ENCODE results near the gene SLC1A3. TPM values are rescaled to one million over a fixed set of nuclear protein-coding genes. Genes with fewer than 3 reads are reported as not detected.

The SLC1A3 gene
- total RNA-seq, 2 experiments from 2014 or later, result 0.29 TPM; not detected in 1

DNA sequence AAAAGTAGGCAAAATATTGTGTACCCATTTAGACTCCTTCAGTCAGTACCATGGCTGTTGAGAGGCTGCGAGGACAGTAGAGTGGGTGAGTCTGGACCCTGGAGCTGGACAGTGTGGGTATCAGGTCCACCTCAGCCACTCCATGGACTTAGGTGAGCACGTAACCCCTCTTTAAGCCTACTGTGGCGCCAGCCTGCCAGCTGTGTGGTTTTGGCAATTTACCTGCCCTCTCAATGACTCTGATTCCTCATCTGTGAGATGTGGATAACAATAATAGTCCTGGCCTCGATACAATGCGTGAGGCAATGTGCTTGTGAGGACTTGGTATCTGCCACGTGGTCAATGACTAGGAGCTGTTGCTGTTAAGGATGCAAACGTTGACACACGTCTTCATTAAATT, 17.9 kb downstream of the SLC1A3 start:
- H3K36me3 Mint-ChIP-seq, result no peaks in the 10 kb centered on the region
- no peaks in the 10 kb centered on the region for H3K9me3 Mint-ChIP-seq
- CTCF ChIA-PET, result interaction anchor here (1.3 kb wide), 1 partner anchor 17 kb away, joined by 3 read pairs; no protein-coding TSS in a partner anchor
- intact Hi-C loops (cut with micrococcal nuclease), result no loop called here
- H3K4me3 Mint-ChIP-seq, result no peak overlapping the region
- H3K4me1 Mint-ChIP-seq (ENCODE audit: low read depth), result no peaks in the 10 kb centered on the region
- H3K27ac Mint-ChIP-seq, result no peak overlapping the region
- H3K27me3 Mint-ChIP-seq, result peaks cover 14% of the 10 kb centered on the region
- DNase-seq, result no peak
- POLR2A ChIA-PET, result no interaction called here

- ChIA-PET POLR2A (no interaction called here), CTCF (no interaction called here)
- Mint-ChIP-seq H3K36me3 (no peaks in the 10 kb centered on the region), H3K27ac (no peak overlapping the region), H3K9me3 (no peaks in the 10 kb centered on the region), H3K4me3 (no peak overlapping the region), H3K4me1 (ENCODE audit: low read depth) (no peaks in the 10 kb centered on the region), H3K27me3 (peaks cover 27% of the 10 kb centered on the region)
- DNase-seq, result no peak
- intact Hi-C loops (cut with micrococcal nuclease), result no loop called here
Measured at GRCh38 chr5:36628695-36629094, 22.3 kb downstream of the SLC1A3 start.

- Mint-ChIP-seq H3K9me3 (no peaks in the 10 kb centered on the region), H3K4me1 (ENCODE audit: low read depth) (no peaks in the 10 kb centered on the region), H3K4me3 (no peak overlapping the region), H3K27me3 (peaks cover 24% of the 10 kb centered on the region), H3K36me3 (no peaks in the 10 kb centered on the region), H3K27ac (no peak overlapping the region)
- ChIA-PET CTCF (no interaction called here), POLR2A (no interaction called here)
- DNase-seq, result no peak
- intact Hi-C loops (cut with micrococcal nuclease), result no loop called here
Measured at GRCh38 chr5:36629729-36630128, 23.3 kb downstream of the SLC1A3 start.

DNA sequence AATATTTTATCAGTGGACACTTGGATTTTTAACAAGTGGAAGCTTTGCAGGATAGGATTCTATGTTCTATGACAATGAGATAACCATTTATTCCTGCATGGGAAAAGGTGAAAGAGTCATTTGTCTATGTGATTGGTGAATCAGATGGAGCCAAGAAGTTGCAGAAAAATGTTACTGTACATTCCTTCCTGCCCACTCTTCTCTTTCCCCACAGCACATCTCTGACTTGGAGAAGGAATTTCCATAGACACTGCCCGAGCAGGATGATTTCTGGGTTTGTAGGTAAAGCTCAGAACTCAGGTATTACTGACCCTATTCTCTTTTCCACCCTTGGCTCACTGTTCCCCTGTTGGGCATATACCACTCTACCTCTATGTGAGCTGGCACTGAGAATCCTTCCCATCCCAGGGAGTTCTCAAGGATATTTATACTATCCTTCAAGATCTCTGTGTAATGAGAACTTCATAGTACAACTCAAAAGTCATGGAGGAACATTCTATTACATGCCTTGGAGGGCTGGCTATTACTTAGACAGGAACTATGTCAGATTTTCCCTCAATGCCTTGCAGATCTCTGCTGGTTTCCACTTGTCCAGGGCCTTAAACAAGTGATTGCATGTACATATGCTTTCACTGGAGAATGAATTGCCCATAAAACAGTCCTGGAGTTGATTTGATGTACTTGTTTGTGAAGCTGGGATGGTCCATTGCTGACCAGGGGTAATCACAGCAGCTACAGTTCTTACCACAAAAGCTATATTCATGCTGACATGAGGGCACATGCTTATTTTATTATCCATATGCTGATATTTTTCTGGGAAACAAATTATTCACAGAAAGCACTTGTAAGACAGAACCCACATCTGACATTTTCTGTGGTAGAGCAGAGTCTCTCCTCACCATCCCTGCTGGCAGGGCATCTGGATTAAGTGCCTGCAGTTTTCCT, 24.1 kb downstream of the SLC1A3 start:
- intact Hi-C loops (cut with micrococcal nuclease), result no loop called here
- H3K4me3 Mint-ChIP-seq, result no peak overlapping the region
- no peaks in the 10 kb centered on the region for H3K4me1 Mint-ChIP-seq (ENCODE audit: low read depth)
- DNase-seq, result no peak
- ChIA-PET CTCF (no interaction called here), POLR2A (no interaction called here)
- H3K9me3 Mint-ChIP-seq, result no peaks in the 10 kb centered on the region
- no peak overlapping the region for H3K27ac Mint-ChIP-seq
- H3K36me3 Mint-ChIP-seq, result no peaks in the 10 kb centered on the region
- peaks cover 24% of the 10 kb centered on the region for H3K27me3 Mint-ChIP-seq

DNA sequence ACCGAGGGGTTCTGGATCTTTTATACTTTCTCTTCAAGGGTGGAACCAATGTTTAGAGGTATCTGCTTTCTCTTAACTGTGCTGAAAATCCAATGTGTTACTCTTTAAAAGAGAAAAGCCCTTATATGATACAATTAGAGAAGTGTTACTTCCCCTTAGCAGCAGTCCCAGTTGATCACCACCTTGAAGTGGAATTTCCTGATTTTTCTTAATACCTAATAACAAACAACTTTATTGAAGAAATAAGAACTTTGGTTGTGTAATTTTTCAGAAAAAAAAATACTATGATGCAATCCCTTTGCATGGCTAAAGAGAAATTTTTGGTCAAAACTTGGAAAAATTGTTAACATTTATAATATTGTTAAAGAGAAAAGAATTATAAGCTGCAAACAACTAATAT, 24.7 kb downstream of the SLC1A3 start:
- H3K9me3 Mint-ChIP-seq, result no peaks in the 10 kb centered on the region
- H3K27ac Mint-ChIP-seq, result no peak overlapping the region
- ChIA-PET POLR2A (no interaction called here), CTCF (no interaction called here)
- H3K27me3 Mint-ChIP-seq, result peaks cover 23% of the 10 kb centered on the region
- H3K4me1 Mint-ChIP-seq (ENCODE audit: low read depth), result no peaks in the 10 kb centered on the region
- intact Hi-C loops (cut with micrococcal nuclease), result no loop called here
- H3K4me3 Mint-ChIP-seq, result no peak overlapping the region
- no peaks in the 10 kb centered on the region for H3K36me3 Mint-ChIP-seq
- DNase-seq, result no peak

GRCh38 chr5:36631620-36632362, 25.4 kb downstream of the SLC1A3 start:
- no peak overlapping the region for H3K27ac Mint-ChIP-seq
- CTCF ChIA-PET, result no interaction called here
- intact Hi-C loops (cut with micrococcal nuclease), result no loop called here
- DNase-seq, result no peak
- H3K4me1 Mint-ChIP-seq (ENCODE audit: low read depth), result no peaks in the 10 kb centered on the region
- no peak overlapping the region for H3K4me3 Mint-ChIP-seq
- H3K9me3 Mint-ChIP-seq, result no peaks in the 10 kb centered on the region
- POLR2A ChIA-PET, result no interaction called here
- peaks cover 23% of the 10 kb centered on the region for H3K27me3 Mint-ChIP-seq
- no peaks in the 10 kb centered on the region for H3K36me3 Mint-ChIP-seq

DNA sequence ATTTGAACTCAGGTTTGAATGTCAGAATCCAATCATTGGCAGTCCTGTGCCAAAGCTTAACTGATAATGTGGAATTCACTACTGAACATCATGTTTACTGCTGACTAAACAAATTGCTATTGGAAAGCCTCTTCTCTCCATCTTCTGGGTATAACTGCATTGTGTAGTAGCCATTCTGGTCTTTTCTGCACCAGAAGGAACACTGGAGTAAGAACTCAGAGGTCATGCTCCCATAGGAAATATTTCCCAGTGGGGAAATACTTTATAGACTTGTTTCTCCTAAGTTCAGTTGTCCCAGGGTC, 25.9 kb downstream of the SLC1A3 start:
- intact Hi-C loops (cut with micrococcal nuclease), result no loop called here
- Mint-ChIP-seq H3K36me3 (no peaks in the 10 kb centered on the region), H3K9me3 (no peaks in the 10 kb centered on the region), H3K4me3 (no peak overlapping the region), H3K27ac (no peak overlapping the region), H3K27me3 (peaks cover 23% of the 10 kb centered on the region), H3K4me1 (ENCODE audit: low read depth) (no peaks in the 10 kb centered on the region)
- DNase-seq, result no peak
- CTCF ChIA-PET, result no interaction called here
- POLR2A ChIA-PET, result no interaction called here

DNA sequence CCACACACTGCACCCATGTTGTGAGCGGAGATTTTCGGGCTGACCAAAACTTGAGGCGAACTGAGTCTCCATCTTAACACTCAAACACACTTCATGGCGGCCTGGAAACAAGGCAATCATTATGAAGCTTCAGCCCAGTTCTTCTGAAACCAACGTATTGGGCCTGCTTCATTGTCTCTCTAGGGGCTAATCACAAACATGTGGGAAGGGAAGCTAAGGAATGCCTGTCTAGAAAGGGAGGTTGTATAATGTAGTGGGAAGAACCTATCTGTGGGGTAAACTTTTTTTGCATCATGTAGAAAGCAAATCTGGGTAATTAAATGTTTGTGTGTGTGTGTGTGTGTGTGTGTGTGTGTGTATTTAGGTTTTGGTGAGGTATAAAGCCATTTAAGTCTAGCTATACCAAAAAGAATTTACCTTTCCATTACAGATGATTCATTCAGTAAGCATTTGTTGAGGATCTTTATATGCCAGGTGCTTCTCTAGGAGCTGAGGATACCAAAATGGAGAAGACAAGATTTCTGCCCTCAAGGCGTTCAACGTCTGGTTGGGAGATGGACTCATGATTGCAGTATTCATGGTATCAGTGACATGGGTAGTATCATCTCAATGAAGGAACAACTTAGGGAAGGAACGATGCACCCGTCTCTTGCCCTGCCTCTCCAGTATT, 29.4 kb downstream of the SLC1A3 start:
- POLR2A ChIA-PET, result no interaction called here
- H3K4me3 Mint-ChIP-seq, result no peak overlapping the region
- intact Hi-C loops (cut with micrococcal nuclease), result no loop called here
- DNase-seq, result no peak
- no peaks in the 10 kb centered on the region for H3K9me3 Mint-ChIP-seq
- no peaks in the 10 kb centered on the region for H3K36me3 Mint-ChIP-seq
- H3K4me1 Mint-ChIP-seq (ENCODE audit: low read depth), result no peaks in the 10 kb centered on the region
- CTCF ChIA-PET, result interaction anchor here (2.1 kb wide), 1 partner anchor 55 kb away, joined by 6 read pairs; no protein-coding TSS in a partner anchor
- no peak overlapping the region for H3K27ac Mint-ChIP-seq
- H3K27me3 Mint-ChIP-seq, result peaks cover 14% of the 10 kb centered on the region

GRCh38 chr5:36637101-36637500, 30.7 kb downstream of the SLC1A3 start:
- no peak overlapping the region for H3K27ac Mint-ChIP-seq
- H3K9me3 Mint-ChIP-seq, result no peaks in the 10 kb centered on the region
- H3K27me3 Mint-ChIP-seq, result peaks cover 14% of the 10 kb centered on the region
- H3K4me1 Mint-ChIP-seq (ENCODE audit: low read depth), result no peaks in the 10 kb centered on the region
- CTCF ChIA-PET, result no interaction called here
- POLR2A ChIA-PET, result no interaction called here
- DNase-seq, result no peak
- no peaks in the 10 kb centered on the region for H3K36me3 Mint-ChIP-seq
- intact Hi-C loops (cut with micrococcal nuclease), result no loop called here
- H3K4me3 Mint-ChIP-seq, result no peak overlapping the region

- ChIA-PET POLR2A (no interaction called here), CTCF (no interaction called here)
- intact Hi-C loops (cut with micrococcal nuclease), result no loop called here
- peaks cover 15% of the 10 kb centered on the region for H3K27me3 Mint-ChIP-seq
- H3K27ac Mint-ChIP-seq, result no peak overlapping the region
- DNase-seq, result no peak
- no peaks in the 10 kb centered on the region for H3K9me3 Mint-ChIP-seq
- H3K4me1 Mint-ChIP-seq (ENCODE audit: low read depth), result no peaks in the 10 kb centered on the region
- no peaks in the 10 kb centered on the region for H3K36me3 Mint-ChIP-seq
- no peak overlapping the region for H3K4me3 Mint-ChIP-seq
Measured at GRCh38 chr5:36637516-36637915, 31.1 kb downstream of the SLC1A3 start.

DNA sequence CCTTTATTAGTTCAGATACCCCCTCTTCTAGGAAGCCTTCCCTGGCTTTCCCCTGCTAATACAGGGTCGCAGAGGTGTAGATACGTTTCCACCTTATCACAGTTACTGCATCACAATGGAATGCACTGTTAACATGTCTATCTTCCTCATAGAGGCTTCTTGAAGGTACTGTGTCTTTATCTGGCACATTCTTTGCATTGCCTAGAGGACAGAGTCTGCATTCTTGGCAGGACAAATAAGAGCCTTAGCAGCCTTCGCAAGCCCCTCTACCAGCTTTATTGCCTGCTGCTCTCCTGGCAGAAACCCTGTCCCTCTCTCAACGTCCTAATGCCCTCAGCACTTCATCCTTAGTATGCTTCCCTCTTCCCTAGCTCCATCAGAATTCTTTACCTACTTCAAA, 31.6 kb downstream of the SLC1A3 start:
- Mint-ChIP-seq H3K27me3 (peaks cover 14% of the 10 kb centered on the region), H3K4me1 (ENCODE audit: low read depth) (no peaks in the 10 kb centered on the region), H3K4me3 (no peak overlapping the region), H3K27ac (no peak overlapping the region), H3K36me3 (no peaks in the 10 kb centered on the region), H3K9me3 (no peaks in the 10 kb centered on the region)
- intact Hi-C loops (cut with micrococcal nuclease), result no loop called here
- CTCF ChIA-PET, result no interaction called here
- no peak for DNase-seq
- POLR2A ChIA-PET, result no interaction called here

DNA sequence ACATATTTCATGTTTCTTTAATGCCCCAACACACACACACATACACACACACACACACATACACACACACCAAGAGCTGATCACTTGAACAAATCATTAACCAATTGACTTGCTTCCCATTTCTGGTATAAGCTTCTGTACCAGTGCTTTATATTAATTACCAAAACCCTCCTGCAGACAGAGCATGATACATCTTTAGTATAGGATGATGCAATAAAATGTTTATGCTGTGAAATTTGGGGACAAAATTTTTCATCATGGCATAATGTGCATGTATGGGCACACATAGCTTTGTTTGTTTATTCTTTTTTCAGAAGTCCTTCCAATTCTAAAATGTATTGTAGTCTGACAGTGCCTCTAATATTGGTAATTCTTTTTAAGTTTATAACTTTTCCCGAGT, 34.5 kb downstream of the SLC1A3 start:
- ChIA-PET POLR2A (no interaction called here), CTCF (interaction anchor here (0.6 kb wide), 1 partner anchor 17 kb away, joined by 3 read pairs; no protein-coding TSS in a partner anchor)
- Mint-ChIP-seq H3K27ac (no peak overlapping the region), H3K27me3 (peaks cover 14% of the 10 kb centered on the region), H3K9me3 (no peaks in the 10 kb centered on the region), H3K4me3 (no peak overlapping the region), H3K36me3 (no peaks in the 10 kb centered on the region), H3K4me1 (ENCODE audit: low read depth) (no peaks in the 10 kb centered on the region)
- DNase-seq, result no peak
- intact Hi-C loops (cut with micrococcal nuclease), result no loop called here
